DND-41 (cell line): ENCODE data around the gene B4GALNT3.

Experiments
- EZH2 ChIP-seq: IDR thresholded peaks from 3 replicates; pipeline ENCODE4 v1.6.1; 2012; ENCODE audit warnings: borderline replicate concordance, low read depth, mild to moderate bottlenecking, moderate library complexity, low read length, inconsistent platforms; ENCODE audit not compliant: severe bottlenecking
- TF ChIP-seq, protein P1 (sequence below): IDR thresholded peaks from 2 replicates; pipeline ENCODE4 v1.5.1; 2012; ENCODE audit warnings: borderline replicate concordance, low read length, moderate library complexity, mild to moderate bottlenecking; ENCODE audit not compliant: poor library complexity, severe bottlenecking; ENCODE audit errors: extremely low read depth

- TF ChIP-seq, protein P1, sequence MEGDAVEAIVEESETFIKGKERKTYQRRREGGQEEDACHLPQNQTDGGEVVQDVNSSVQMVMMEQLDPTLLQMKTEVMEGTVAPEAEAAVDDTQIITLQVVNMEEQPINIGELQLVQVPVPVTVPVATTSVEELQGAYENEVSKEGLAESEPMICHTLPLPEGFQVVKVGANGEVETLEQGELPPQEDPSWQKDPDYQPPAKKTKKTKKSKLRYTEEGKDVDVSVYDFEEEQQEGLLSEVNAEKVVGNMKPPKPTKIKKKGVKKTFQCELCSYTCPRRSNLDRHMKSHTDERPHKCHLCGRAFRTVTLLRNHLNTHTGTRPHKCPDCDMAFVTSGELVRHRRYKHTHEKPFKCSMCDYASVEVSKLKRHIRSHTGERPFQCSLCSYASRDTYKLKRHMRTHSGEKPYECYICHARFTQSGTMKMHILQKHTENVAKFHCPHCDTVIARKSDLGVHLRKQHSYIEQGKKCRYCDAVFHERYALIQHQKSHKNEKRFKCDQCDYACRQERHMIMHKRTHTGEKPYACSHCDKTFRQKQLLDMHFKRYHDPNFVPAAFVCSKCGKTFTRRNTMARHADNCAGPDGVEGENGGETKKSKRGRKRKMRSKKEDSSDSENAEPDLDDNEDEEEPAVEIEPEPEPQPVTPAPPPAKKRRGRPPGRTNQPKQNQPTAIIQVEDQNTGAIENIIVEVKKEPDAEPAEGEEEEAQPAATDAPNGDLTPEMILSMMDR = no peak
- no peak for TF ChIP-seq EZH2
Observed at GRCh38 chr12:450438-450837, 9.3 kb upstream of the B4GALNT3 start.
